HG03159 (cell line): ENCODE results near the gene ADCYAP1R1.

Source experiments
- ATAC-seq: cut with Tn5 transposase; IDR thresholded peaks from one replicate; pipeline ENCODE4 v1.9.1; 2021; ENCODE audit warnings: mild to moderate bottlenecking, moderate library complexity; ENCODE audit not compliant: unreplicated experiment

Gene ADCYAP1R1

GRCh38 chr7:31104361-31105255 lies 52.5 kb downstream of the ADCYAP1R1 start:
- no peak for ATAC-seq

DNA sequence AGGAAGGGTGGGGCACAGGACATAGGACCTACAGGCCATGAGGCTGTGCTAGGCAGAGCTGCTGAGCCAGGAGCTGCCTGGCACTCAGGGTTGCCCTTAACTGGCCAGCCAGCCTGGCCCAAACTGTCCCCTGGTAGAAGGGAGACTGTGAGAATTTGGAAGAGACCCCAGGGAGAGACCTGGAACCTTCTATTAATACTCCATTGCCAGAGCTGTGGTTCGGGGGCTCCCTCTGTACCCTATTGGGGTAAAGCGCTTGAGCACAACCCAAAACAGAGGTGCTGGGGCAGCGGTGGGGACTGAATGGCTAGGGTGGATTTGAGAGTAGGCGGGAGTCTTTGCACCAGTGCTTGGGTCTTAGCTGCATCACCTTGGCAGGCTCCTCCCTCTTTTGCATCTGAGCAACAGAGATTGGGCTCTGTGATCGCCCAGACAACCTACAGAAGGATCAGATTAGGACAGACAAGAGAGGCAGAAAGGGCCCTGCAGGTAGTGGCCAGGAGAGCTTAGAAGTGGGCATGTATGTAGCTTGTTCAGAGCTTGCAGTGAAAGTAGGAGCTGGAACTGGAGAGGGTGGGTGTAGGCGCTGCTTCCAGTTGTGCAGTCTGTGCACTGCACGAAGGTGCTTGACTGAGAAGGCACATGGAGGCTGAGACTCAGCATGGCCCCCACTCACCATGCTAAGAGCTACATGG lies 53.3 kb downstream of the ADCYAP1R1 start:
- no peak for ATAC-seq

DNA sequence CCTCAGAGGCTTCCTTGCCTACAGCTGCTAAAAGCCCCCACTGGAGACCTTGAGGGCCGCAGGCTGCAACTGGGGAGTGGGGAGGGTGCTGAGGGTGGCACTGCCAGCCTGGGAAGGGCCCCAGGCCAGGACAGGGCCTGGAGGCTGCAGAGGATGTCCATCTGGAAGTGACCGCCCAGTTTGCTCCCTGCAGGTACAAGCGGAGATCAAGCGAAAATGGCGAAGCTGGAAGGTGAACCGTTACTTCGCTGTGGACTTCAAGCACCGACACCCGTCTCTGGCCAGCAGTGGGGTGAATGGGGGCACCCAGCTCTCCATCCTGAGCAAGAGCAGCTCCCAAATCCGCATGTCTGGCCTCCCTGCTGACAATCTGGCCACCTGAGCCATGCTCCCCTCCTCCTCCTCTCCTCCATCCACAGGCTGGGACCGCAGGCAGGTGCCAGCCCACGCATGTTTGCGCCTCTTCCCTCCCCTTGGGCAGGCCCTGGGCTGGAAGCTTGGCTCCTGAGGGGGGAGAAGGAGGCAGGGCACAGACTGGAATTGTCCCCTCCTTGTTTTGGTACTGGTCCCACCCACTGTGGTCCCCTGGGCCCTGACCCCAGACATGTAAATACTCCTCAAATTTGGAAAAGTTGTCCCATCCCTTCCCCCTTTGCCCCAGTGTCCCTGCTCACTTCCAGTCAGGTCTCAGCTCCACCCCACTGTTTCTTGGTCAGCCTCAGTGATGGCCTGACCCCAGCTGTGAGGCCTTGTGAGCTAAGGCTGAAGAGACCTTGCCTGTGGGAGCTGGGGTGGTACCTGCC lies 54.4 kb downstream of the ADCYAP1R1 start:
- ATAC-seq, result no peak

DNA sequence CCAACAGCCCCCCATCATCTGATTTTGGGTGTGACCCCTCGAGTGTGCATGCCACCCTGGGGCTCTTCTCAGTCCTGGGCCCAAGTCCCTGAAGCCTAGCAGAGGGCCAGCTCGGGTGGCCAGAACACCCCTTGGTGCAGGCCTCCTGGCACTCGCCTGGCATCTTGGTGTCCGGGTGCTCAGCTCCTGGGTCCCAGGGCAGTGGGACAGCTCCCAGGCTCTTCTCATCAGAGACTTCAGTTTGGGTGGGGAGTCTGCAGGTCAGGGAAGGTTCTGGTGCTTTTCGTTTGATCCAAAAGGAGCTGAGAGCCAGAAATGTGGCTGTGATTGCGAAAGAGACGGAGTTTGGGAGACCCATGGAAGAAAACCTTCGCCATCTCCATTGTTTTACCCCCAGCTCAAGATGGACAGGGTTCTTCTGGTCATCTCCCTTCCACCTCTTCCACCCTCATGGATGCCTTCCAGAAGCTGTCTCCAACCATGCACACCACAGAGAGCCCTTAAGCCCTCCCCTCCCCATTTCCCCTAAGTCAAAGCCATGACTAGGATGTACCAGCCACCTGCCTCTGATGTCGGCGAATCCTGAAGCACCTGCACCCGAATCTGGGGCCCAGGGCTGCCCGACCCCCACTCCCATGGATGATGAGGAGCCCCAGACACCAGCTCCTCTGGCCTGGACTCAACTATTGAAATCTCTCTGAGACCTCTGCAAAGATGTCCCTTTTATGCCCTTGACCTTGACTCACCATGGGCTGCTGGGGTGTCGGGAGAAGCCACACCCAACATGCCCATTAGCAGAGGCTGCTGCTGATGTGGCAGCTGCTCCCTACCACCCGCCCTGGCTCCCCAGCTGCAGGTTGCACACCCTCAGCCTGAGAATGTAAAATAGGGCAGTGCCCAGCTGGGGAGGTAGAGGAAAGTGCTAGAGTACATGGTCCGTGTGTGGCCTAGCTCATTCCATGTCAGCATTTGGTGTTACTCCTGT lies 55.3 kb downstream of the ADCYAP1R1 start:
- ATAC-seq, result no peak

- ATAC-seq, result no peak
Observed at GRCh38 chr7:31108097-31108657, 56.1 kb downstream of the ADCYAP1R1 start.

GRCh38 chr7:31109751-31110150 lies 57.6 kb downstream of the ADCYAP1R1 start:
- no peak for ATAC-seq

GRCh38 chr7:31110331-31111108 lies 58.4 kb downstream of the ADCYAP1R1 start:
- no peak for ATAC-seq

GRCh38 chr7:31111109-31111451 lies 59.0 kb downstream of the ADCYAP1R1 start:
- ATAC-seq, result no peak

GRCh38 chr7:31113660-31114059 lies 61.6 kb downstream of the ADCYAP1R1 start:
- ATAC-seq, result no peak

DNA sequence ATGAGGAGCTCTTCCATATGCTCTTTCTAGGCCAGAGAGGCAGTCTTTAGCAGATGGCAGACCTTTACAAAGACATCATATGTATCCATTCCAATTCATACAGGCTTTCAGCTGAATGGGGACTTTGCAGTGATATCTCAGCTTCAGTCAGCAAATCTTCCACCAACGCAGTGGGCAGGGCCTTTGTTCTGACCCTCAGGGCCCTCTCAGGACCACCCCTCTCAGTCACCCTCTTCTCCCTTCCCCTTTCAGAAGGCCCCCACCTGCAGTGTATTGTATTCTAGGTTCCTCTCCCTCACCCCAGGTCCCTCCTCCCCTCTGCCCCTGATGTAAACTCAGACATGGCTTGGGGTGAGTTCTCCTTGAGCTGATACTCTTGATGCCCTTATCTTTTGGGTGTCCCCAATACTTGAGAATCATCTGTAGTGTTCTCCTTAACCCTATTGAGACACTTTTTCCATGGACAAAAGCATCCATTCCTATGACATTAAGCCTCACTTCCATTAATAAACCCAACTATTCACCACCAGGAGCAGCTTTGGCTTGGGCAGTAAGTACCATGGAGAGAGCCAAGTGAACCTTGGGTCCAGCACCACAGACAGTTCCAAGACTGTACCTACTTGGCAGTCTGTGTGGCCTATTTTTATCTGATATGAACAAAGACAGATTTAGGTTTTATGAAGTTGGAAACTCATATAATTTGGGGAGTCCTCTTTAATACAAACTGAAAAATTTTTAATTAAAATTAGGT lies 62.7 kb downstream of the ADCYAP1R1 start:
- no peak for ATAC-seq

DNA sequence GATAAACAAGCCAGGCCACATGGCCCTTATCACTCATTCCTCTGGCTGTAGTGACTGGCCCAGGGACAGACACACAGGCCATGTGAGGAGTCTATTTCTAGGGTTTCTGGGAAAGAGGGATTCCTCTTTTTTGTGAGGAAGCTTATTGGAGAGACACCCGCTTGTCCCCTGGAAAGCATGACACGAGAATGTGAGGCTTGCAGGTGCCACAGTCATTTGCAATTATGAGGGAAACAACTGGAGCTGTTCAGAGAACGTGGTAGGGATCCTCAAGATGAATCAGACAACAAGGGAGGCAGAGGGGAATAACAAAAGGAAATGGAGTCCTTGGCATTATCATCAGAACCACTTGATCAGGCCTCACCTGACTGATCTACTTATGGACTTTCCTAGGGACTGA lies 64.5 kb downstream of the ADCYAP1R1 start:
- no peak for ATAC-seq

DNA sequence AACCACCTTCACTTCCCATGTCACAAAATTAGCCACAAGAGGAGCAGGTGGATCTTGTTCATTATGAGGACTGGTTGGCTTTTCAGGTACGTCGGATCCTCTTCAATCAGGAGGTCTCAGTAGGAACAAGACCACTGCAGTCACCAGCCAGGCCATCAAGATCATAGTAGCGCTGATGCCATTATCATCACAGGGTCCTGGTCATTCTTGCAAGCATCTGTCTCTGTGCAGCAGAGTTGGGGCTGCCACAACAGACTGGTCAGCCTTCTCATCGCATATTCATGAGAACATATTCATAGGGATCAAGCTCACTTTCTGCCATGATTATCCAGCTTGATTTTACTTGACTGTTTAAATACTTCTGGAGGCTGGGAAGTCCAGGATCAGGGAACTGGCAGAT lies 67.1 kb downstream of the ADCYAP1R1 start:
- ATAC-seq, result no peak

- no peak for ATAC-seq
Observed at GRCh38 chr7:31120800-31121513, 68.8 kb downstream of the ADCYAP1R1 start.

DNA sequence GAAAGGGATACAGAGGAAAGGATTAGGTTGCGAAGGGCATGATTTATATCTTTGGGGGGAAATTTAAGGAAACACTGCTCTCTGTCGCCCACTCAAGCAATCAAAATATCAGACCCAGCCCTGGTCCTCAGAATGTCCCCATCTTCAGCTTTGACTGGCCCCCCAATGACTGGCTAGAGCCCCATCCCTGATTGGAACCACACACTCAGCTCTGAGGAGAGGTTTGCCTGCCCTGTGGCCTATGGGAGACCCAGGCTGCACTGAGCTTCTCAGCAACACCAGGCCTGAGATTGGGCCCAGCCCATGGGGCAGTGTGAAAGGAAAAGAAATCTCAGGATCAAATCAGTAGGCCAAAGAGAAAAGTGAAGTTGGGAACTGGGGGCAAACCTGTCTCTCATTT lies 69.5 kb downstream of the ADCYAP1R1 start:
- ATAC-seq, result no peak

GRCh38 chr7:31122649-31123058 lies 70.5 kb downstream of the ADCYAP1R1 start:
- ATAC-seq, result peak; percentile 63

- ATAC-seq, result no peak
Observed at GRCh38 chr7:31123321-31123720, 71.2 kb downstream of the ADCYAP1R1 start.

DNA sequence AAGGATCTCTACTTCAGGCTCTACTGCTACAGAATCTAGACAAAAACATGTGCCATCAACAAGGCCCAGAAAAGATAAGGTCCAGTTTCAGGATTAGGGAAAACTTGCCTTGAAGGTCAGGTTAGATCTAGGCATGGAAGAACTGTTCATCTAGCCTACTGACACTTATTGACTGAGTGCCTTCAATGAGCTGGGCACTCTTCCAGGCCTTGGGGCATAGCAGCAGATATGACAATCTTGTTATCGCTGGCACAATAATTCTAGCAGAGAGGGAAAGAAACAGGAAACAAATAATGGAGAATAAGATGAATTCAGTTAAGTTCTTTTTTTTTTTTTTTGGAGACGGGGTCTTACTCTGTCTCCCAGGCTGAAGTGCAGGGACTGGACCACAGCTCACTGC lies 71.6 kb downstream of the ADCYAP1R1 start:
- no peak for ATAC-seq

GRCh38 chr7:31125171-31125570 lies 73.1 kb downstream of the ADCYAP1R1 start:
- ATAC-seq, result no peak
